ACC112 (cell line): ENCODE measurements around the gene RPTOR.
"Not testable (repeated sequence)": the region's sequence is repeated elsewhere in the genome, so short reads cannot be mapped to it uniquely, and the experiment has no call there.

ENCODE experiments used
- H2AFZ ChIP-seq: fragments of 200-600 bp; sonication (generic); one replicate; pipeline ENCODE4 v1.6.0; 2017; ENCODE audit warnings: antibody characterized with exemption, low read length; ENCODE audit not compliant: unreplicated experiment
- H3K27ac ChIP-seq: fragments of 200-600 bp; sonication (generic); 2 replicates; pipeline ENCODE4 v1.5.1; 2014; ENCODE audit warnings: low read depth, mild to moderate bottlenecking, antibody characterized with exemption, low read length, moderate library complexity
- H3K27me3 ChIP-seq: fragments of 200-600 bp; sonication (generic); 2 replicates; pipeline ENCODE4 v1.6.1; 2014; ENCODE audit warnings: mild to moderate bottlenecking, antibody characterized with exemption, low read length, moderate library complexity, mixed read lengths; ENCODE audit not compliant: insufficient read depth
- H3K36me3 ChIP-seq: fragments of 200-600 bp; sonication (generic); 2 replicates; pipeline ENCODE4 v1.6.1; 2016; ENCODE audit warnings: mild to moderate bottlenecking, antibody characterized with exemption, low read length, moderate library complexity, mixed read lengths; ENCODE audit not compliant: insufficient read depth
- H3K4me1 ChIP-seq: fragments of 200-600 bp; sonication (generic); one replicate; pipeline ENCODE4 v1.6.1; 2016; ENCODE audit warnings: low read length, mixed read lengths; ENCODE audit not compliant: insufficient read depth, unreplicated experiment, control insufficient read depth
- H3K4me3 ChIP-seq: fragments of 200-600 bp; sonication (generic); 2 replicates; pipeline ENCODE4 v1.5.1; 2014; ENCODE audit warnings: mild to moderate bottlenecking, low read depth, low read length
- H3K79me2 ChIP-seq: fragments of 200-600 bp; sonication (generic); one replicate; pipeline ENCODE4 v1.6.0; 2016; ENCODE audit warnings: low read length; ENCODE audit not compliant: control insufficient read depth, unreplicated experiment, insufficient read depth

Gene RPTOR

GRCh38 chr17:80807882-80808281 is 263.2 kb downstream of the RPTOR start:
- Histone ChIP-seq H3K27ac (no peak overlapping the region), H3K36me3 (peaks cover 23% of the 10 kb centered on the region), H3K79me2 (no peaks in the 10 kb centered on the region), H3K4me1 (no peaks in the 10 kb centered on the region), H3K4me3 (no peak overlapping the region), H2AFZ (no peak overlapping the region), H3K27me3 (no peaks in the 10 kb centered on the region)

DNA sequence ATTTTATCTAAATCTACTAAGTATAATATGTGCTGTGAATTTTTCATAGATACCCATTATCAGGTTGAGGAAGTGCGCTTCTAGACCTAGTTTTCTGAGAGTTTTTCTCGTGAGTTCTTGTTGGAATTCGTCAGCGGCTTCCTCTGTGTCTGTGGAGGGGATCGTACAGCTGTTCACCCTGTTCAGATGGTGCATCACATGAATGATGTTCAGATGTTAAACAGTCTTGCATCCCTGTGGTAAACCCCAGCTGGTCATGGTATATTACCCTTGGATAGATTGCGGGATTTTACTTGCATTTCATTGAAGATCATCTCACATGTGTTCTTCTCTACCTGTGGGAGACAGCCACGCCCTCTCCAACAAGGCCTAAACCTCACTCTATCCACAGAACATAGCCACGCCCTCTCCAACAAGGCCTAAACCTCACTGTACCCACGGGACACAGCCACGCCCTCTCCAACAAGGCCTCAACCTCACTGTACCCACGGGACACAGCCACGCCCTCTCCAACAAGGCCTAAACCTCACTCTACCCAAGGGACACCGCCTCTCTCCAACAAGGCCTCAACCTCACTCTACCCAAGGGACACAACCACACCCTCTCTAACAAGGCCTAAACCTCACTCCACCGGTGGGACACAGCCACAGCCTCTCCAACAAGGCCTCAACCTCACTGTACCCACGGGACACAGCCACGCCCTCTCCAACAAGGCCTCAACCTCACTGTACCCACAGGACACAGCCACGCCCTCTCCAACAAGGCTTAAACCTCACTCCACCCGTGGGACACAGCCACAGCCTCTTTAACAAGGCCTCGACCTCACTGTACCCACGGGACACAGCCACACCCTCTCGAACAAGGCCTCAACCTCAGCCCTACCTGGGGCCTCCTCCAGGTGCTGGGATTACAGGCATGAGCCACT is 266.8 kb downstream of the RPTOR start:
- no peak overlapping the region for H3K4me3 ChIP-seq
- no peak overlapping the region for H2AFZ ChIP-seq
- H3K27ac ChIP-seq, result no peak overlapping the region
- peaks cover 15% of the 10 kb centered on the region for H3K36me3 ChIP-seq
- H3K27me3 ChIP-seq, result no peaks in the 10 kb centered on the region
- no peaks in the 10 kb centered on the region for H3K79me2 ChIP-seq
- H3K4me1 ChIP-seq, result no peaks in the 10 kb centered on the region

GRCh38 chr17:80812362-80813088 is 267.9 kb downstream of the RPTOR start:
- H3K36me3 ChIP-seq, result peaks cover 5% of the 10 kb centered on the region; the same call in 1 of the 2 replicates
- H3K27me3 ChIP-seq, result no peaks in the 10 kb centered on the region
- no peak overlapping the region for H3K27ac ChIP-seq

DNA sequence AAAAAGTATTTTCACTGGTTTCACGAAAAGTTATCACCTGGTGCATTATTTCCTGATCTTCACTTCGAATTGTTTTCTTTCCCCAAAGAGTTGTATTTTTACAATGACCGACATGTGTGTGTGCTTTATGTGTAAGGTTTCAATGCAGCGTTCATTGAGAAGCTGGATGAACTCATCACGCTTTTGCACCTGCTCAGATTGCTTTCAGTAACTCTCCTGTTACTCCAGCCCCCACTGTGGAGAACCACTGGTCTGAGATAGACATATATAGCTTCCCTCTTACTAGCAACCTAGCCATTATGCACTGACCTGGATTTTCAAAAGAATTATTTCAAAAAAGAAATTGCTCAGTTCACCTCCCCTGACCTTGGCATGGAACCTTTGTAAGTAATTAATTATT is 268.7 kb downstream of the RPTOR start:
- no peak overlapping the region for H3K27ac ChIP-seq
- no peak overlapping the region for H3K4me3 ChIP-seq
- peaks cover 5% of the 10 kb centered on the region; the same call in 1 of the 2 replicates for H3K36me3 ChIP-seq
- H2AFZ ChIP-seq, result no peak overlapping the region
- H3K27me3 ChIP-seq, result no peaks in the 10 kb centered on the region
- H3K79me2 ChIP-seq, result no peaks in the 10 kb centered on the region
- H3K4me1 ChIP-seq, result peaks cover 6% of the 10 kb centered on the region

More at GRCh38 chr17:80812362-80813088, 267.9 kb downstream of the RPTOR start:
- no peaks in the 10 kb centered on the region for H3K4me1 ChIP-seq
- H3K4me3 ChIP-seq, result no peak overlapping the region
- H2AFZ ChIP-seq, result no peak overlapping the region
- H3K79me2 ChIP-seq, result no peaks in the 10 kb centered on the region

DNA sequence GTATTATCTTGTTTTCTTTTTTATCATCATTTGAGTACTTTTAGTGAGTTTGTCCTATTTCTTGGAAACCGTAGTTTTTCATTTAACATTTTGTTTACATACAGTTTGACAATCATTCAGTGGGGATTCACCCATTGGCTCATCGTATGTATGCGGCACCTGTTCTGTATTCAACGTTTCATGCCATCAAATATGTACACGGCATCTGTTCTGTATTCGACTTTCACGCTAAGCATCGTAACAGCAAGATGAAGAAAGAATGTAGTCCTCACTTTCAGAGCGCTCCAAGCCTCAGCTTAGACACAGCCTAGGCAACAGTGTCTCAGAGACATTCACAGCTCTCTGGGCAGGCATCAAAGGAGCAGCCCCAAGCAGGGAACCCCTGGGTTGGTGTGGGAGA is 269.9 kb downstream of the RPTOR start:
- Histone ChIP-seq H3K79me2 (no peaks in the 10 kb centered on the region), H3K4me3 (no peak overlapping the region), H3K4me1 (peaks cover 6% of the 10 kb centered on the region), H3K27me3 (no peaks in the 10 kb centered on the region), H3K36me3 (no peaks in the 10 kb centered on the region), H2AFZ (no peak overlapping the region), H3K27ac (no peak overlapping the region)

DNA sequence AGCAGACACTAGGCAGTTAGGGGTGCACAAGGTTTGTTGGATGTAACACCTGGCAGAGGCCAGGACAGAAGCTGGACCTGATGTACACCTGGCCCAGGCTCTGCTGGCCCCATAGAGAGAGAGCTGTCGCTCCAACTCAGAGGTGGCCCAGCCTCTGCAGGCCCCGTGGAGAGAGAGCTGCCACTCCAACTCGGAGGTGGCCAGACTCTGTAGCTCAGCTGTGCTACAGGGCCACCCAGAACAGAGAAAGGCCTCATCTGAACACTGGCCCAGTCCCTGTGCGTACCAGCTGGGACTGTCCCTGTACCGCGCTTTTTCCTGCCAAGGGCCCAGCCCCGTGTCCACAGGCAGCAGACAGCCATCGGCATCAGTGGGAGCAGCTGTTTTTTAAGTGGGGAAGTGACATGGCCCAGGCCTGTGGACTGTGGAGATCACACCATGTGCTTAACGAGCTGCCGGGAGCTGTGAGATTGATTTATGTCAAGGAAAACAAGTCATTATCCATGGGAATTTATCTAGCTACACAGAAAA is 270.6 kb downstream of the RPTOR start:
- no peaks in the 10 kb centered on the region for H3K79me2 ChIP-seq
- no peak overlapping the region for H2AFZ ChIP-seq
- H3K36me3 ChIP-seq, result no peaks in the 10 kb centered on the region
- no peaks in the 10 kb centered on the region for H3K27me3 ChIP-seq
- no peak overlapping the region for H3K4me3 ChIP-seq
- H3K4me1 ChIP-seq, result peaks cover 6% of the 10 kb centered on the region
- no peak overlapping the region for H3K27ac ChIP-seq

- not testable (repeated sequence) for H3K27me3 ChIP-seq, H3K79me2 ChIP-seq, H3K4me3 ChIP-seq, H3K4me1 ChIP-seq, H3K36me3 ChIP-seq, H3K27ac ChIP-seq, H2AFZ ChIP-seq
Observed at GRCh38 chr17:80815718-80816117, 271.1 kb downstream of the RPTOR start.

- Histone ChIP-seq H3K36me3 (no peaks in the 10 kb centered on the region), H3K4me3 (no peak overlapping the region), H2AFZ (no peak overlapping the region), H3K79me2 (no peaks in the 10 kb centered on the region), H3K27ac (no peak overlapping the region), H3K27me3 (no peaks in the 10 kb centered on the region), H3K4me1 (peaks cover 6% of the 10 kb centered on the region)
Observed at GRCh38 chr17:80816241-80817103, 271.8 kb downstream of the RPTOR start.

DNA sequence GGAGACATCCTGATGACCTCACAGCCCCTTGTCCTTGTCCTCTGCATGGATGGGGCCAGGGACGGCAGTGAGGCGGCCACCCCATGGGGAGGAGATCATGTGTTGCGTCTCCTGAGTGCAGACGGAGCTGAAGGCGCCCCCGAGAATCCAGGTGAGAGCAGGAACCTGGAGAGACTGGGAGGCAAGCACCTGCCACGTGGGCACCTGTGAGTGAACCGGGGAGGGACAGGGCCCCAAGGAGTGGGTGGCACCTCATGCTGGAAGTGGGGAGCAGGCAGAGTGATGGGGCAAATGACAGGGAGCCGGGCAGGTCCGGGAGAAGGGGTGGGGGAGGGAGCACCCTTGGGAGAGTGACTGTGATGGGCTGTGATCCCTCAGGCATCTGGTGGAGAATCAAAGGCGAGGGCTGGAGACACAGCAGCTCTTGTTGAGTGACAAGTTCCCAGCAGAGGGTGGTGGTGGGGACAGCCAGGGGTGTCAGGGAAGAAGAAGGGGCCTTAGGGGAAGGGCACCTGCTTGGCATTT is 272.7 kb downstream of the RPTOR start:
- Histone ChIP-seq H3K27ac (no peak overlapping the region), H2AFZ (no peak overlapping the region), H3K79me2 (no peaks in the 10 kb centered on the region), H3K4me3 (no peak overlapping the region), H3K4me1 (peaks cover 6% of the 10 kb centered on the region), H3K36me3 (no peaks in the 10 kb centered on the region), H3K27me3 (no peaks in the 10 kb centered on the region)

DNA sequence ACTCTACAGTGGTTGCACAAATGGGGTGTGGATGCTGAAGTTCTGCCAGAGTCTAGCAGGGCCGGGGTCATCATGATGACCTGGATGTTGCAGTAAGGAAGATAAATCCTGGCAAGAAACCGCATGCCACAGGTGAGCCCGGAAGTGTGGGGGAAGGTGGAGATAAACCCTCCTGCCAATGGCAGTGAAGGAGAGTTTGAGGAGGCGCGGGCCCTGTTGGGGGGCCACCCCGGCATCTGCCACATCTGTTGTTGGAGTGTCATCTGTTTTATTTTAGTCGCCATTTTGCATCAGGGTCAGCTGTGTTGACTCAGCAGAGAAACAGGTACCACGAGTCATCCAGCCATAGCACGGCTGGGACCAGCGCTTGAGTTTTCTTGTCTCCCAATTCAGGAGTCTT is 273.2 kb downstream of the RPTOR start:
- no peak overlapping the region for H2AFZ ChIP-seq
- H3K27me3 ChIP-seq, result no peaks in the 10 kb centered on the region
- peaks cover 6% of the 10 kb centered on the region for H3K4me1 ChIP-seq
- H3K79me2 ChIP-seq, result no peaks in the 10 kb centered on the region
- no peaks in the 10 kb centered on the region for H3K36me3 ChIP-seq
- H3K27ac ChIP-seq, result no peak overlapping the region
- H3K4me3 ChIP-seq, result no peak overlapping the region
